Neural cell (in vitro differentiated cells): ENCODE results near the gene TMEM135. TPM values are rescaled to one million over a fixed set of nuclear protein-coding genes. Genes with fewer than 3 reads are reported as not detected.

Source experiments
- H2AFZ ChIP-seq: fragments of 200-600, 300-800 bp; sonication (generic), shearing (Covaris generic); 2 replicates; pipeline ENCODE4 v1.6.0; 2014; ENCODE audit warnings: low read depth, mild to moderate bottlenecking, antibody characterized with exemption, low read length, moderate library complexity
- H3F3A ChIP-seq: fragments of 200-600 bp; shearing (Covaris generic); 2 replicates; pipeline ENCODE4 v1.6.1; 2016; ENCODE audit warnings: mild to moderate bottlenecking, moderate library complexity, mixed read lengths, antibody characterized with exemption, low read length; ENCODE audit not compliant: insufficient read depth, poor library complexity, severe bottlenecking
- H3K27ac ChIP-seq: fragments of 200-600, 300-800 bp; sonication (generic), shearing (Covaris generic); 2 replicates; pipeline ENCODE4 v1.5.1; 2014; ENCODE audit warnings: mild to moderate bottlenecking, low read length, moderate library complexity
- H3K27me3 ChIP-seq: fragments of 300-800, 200-600 bp; sonication (generic), shearing (Covaris generic); 2 replicates; pipeline ENCODE4 v1.6.0; 2014; ENCODE audit warnings: mild to moderate bottlenecking, low read depth, low read length, moderate library complexity; ENCODE audit not compliant: insufficient read depth
- H3K36me3 ChIP-seq: fragments of 300-800, 200-600 bp; sonication (generic), shearing (Covaris generic); 2 replicates; pipeline ENCODE4 v1.5.1; 2014; ENCODE audit warnings: mild to moderate bottlenecking, antibody characterized with exemption, low read length, moderate library complexity; ENCODE audit not compliant: insufficient read depth
- H3K4me2 ChIP-seq: fragments of 300-800, 200-600 bp; sonication (generic), shearing (Covaris generic); 2 replicates; pipeline ENCODE4 v1.6.0; 2014; ENCODE audit warnings: mild to moderate bottlenecking, low read length
- H3K4me3 ChIP-seq: fragments of 300-800, 200-600 bp; sonication (generic), shearing (Covaris generic); 2 replicates; pipeline ENCODE4 v1.5.1; 2014; ENCODE audit warnings: mild to moderate bottlenecking, low read length, moderate library complexity
- H3K79me2 ChIP-seq: fragments of 200-600 bp; shearing (Covaris generic); replicated peaks from 2 replicates; pipeline ENCODE4 v1.6.0; 2014; ENCODE audit warnings: mild to moderate bottlenecking, low read length, moderate library complexity; ENCODE audit not compliant: insufficient read depth
- H3K9ac ChIP-seq: fragments of 300-800, 200-600 bp; sonication (generic), shearing (Covaris generic); 2 replicates; pipeline ENCODE4 v1.6.1; 2016; ENCODE audit warnings: mild to moderate bottlenecking, low read length, mixed read lengths
- H3K9me2 ChIP-seq: fragments of 200-600 bp; shearing (Covaris generic); 2 replicates; pipeline ENCODE4 v1.6.1; 2016; ENCODE audit warnings: mild to moderate bottlenecking, low read length, mixed read lengths; ENCODE audit not compliant: insufficient read depth
- H3K9me3 ChIP-seq: fragments of 200-600, 300-800 bp; sonication (generic), shearing (Covaris generic); 2 replicates; pipeline ENCODE4 v1.6.1; 2016; ENCODE audit warnings: mild to moderate bottlenecking, mixed run types, low read length, moderate library complexity, mixed read lengths
- H4K20me1 ChIP-seq: fragments of 200-600 bp; shearing (Covaris generic); 2 replicates; pipeline ENCODE4 v1.6.1; 2016; ENCODE audit warnings: mild to moderate bottlenecking, mixed run types; ENCODE audit not compliant: insufficient read depth
- CTCF ChIP-seq: fragments of 450-650 bp; IDR thresholded peaks from 2 replicates; pipeline ENCODE4 v1.5.1; 2014; ENCODE audit warnings: antibody characterized with exemption, mild to moderate bottlenecking, moderate library complexity; ENCODE audit not compliant: poor library complexity, severe bottlenecking
- EP300 ChIP-seq: fragments of 450-650 bp; conservative IDR thresholded peaks from 2 replicates; pipeline ENCODE4 v1.6.1; 2014; ENCODE audit warnings: antibody characterized with exemption, mild to moderate bottlenecking, moderate library complexity; ENCODE audit not compliant: poor library complexity, severe bottlenecking
- EZH2 ChIP-seq: fragments of 200-600, 300-800 bp; shearing (Covaris generic), sonication (generic); IDR thresholded peaks from 2 replicates; pipeline ENCODE4 v1.6.1; 2014; ENCODE audit warnings: antibody characterized with exemption, low read length, borderline replicate concordance, mild to moderate bottlenecking; ENCODE audit not compliant: insufficient read depth, poor library complexity, severe bottlenecking
- MXI1 ChIP-seq: fragments of 450-650 bp; conservative IDR thresholded peaks from 2 replicates; pipeline ENCODE4 v1.6.1; 2014; ENCODE audit warnings: antibody characterized with exemption, mild to moderate bottlenecking; ENCODE audit not compliant: poor library complexity, severe bottlenecking
- POLR2AphosphoS5 ChIP-seq: IDR thresholded peaks from 2 replicates; pipeline ENCODE4 v1.6.1; 2012
- RAD21 ChIP-seq: fragments of 450-650 bp; conservative IDR thresholded peaks from 2 replicates; pipeline ENCODE4 v1.6.1; 2014; ENCODE audit warnings: antibody characterized with exemption, mild to moderate bottlenecking, moderate library complexity
- SMC3 ChIP-seq: fragments of 450-650 bp; conservative IDR thresholded peaks from 2 replicates; pipeline ENCODE4 v1.6.1; 2014; ENCODE audit warnings: antibody characterized with exemption, mild to moderate bottlenecking, moderate library complexity; ENCODE audit not compliant: poor library complexity
- TAF1 ChIP-seq: IDR thresholded peaks from 2 replicates; pipeline ENCODE4 v1.6.1; 2012; ENCODE audit warnings: low read depth
- polyA plus RNA-seq: library from polyadenylated mRNA; depleted of rRNA; stranded (reverse); fragments of >200 nt; gene quantifications from 2 replicates; pipeline ENCODE4 v1.2.3, GENCODE V29; 2014
- TF ChIP-seq, protein P1 (sequence below): IDR thresholded peaks from 2 replicates; pipeline ENCODE4 v1.6.1; 2012; ENCODE audit warnings: borderline replicate concordance

TMEM135 gene
- polyA plus RNA-seq, 1 donor from 2014 or later = 15.6 TPM

- Histone ChIP-seq H3K79me2 (no peaks in the 10 kb centered on the region), H3K9ac (no peak overlapping the region), H3K9me2 (no peaks in the 10 kb centered on the region), H3K4me2 (no peak overlapping the region), H3K27ac (no peak overlapping the region), H3F3A (no peaks in the 10 kb centered on the region), H3K36me3 (no peaks in the 10 kb centered on the region), H2AFZ (no peak overlapping the region), H3K27me3 (no peaks in the 10 kb centered on the region), H3K4me3 (no peak overlapping the region), H4K20me1 (no peaks in the 10 kb centered on the region), H3K9me3 (no peaks in the 10 kb centered on the region)
- TF ChIP-seq, protein P1, sequence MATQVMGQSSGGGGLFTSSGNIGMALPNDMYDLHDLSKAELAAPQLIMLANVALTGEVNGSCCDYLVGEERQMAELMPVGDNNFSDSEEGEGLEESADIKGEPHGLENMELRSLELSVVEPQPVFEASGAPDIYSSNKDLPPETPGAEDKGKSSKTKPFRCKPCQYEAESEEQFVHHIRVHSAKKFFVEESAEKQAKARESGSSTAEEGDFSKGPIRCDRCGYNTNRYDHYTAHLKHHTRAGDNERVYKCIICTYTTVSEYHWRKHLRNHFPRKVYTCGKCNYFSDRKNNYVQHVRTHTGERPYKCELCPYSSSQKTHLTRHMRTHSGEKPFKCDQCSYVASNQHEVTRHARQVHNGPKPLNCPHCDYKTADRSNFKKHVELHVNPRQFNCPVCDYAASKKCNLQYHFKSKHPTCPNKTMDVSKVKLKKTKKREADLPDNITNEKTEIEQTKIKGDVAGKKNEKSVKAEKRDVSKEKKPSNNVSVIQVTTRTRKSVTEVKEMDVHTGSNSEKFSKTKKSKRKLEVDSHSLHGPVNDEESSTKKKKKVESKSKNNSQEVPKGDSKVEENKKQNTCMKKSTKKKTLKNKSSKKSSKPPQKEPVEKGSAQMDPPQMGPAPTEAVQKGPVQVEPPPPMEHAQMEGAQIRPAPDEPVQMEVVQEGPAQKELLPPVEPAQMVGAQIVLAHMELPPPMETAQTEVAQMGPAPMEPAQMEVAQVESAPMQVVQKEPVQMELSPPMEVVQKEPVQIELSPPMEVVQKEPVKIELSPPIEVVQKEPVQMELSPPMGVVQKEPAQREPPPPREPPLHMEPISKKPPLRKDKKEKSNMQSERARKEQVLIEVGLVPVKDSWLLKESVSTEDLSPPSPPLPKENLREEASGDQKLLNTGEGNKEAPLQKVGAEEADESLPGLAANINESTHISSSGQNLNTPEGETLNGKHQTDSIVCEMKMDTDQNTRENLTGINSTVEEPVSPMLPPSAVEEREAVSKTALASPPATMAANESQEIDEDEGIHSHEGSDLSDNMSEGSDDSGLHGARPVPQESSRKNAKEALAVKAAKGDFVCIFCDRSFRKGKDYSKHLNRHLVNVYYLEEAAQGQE = no peak
- no peak for TF ChIP-seq RAD21
- no peak for TF ChIP-seq TAF1
- TF ChIP-seq SMC3 = no peak
- no peak for TF ChIP-seq CTCF
- TF ChIP-seq MXI1 = no peak
- TF ChIP-seq EZH2 = no peak
- TF ChIP-seq EP300 = no peak
- TF ChIP-seq POLR2AphosphoS5 = no peak
These were observed 135.7 kb downstream of the TMEM135 start for GRCh38 chr11:87173185-87174039.

DNA sequence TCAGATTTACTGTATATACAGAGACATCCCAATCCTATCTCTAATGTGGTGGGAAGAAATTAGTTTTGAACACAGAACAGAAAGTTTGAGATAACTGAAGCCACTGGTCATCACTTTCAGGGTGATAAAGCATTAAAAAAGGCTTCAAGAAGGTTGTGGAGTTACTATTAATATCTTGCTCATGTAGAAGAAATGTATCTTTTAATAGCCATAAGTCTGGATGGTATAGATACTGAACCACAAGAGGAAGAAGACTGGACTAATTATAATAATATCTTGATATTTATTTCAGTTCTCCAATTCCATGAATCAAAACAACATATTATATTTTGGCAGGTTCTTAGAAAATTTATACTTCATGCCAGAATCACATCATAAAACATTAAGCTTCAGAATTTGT is 137.1 kb downstream of the TMEM135 start:
- Histone ChIP-seq H3K27ac (no peak overlapping the region), H4K20me1 (no peaks in the 10 kb centered on the region), H3K9me2 (no peaks in the 10 kb centered on the region), H3F3A (no peaks in the 10 kb centered on the region), H3K9me3 (no peaks in the 10 kb centered on the region), H3K4me3 (no peak overlapping the region), H2AFZ (no peak overlapping the region), H3K79me2 (no peaks in the 10 kb centered on the region), H3K36me3 (no peaks in the 10 kb centered on the region), H3K27me3 (no peaks in the 10 kb centered on the region), H3K4me2 (no peak overlapping the region), H3K9ac (no peak overlapping the region)
- TF ChIP-seq SMC3 (no peak), RAD21 (no peak), EP300 (no peak), TAF1 (no peak), MXI1 (no peak), POLR2AphosphoS5 (no peak), EZH2 (no peak), CTCF (no peak)
- TF ChIP-seq, protein P1 = no peak
